ENCODE data around the gene PSMA2. TPM values are rescaled to one million over a fixed set of nuclear protein-coding genes. Genes with fewer than 3 reads are reported as not detected.

The PSMA2 gene
- total and polyA plus RNA-seq, 10 donors: 44.3 to 144 (median 59.5) TPM

DNA sequence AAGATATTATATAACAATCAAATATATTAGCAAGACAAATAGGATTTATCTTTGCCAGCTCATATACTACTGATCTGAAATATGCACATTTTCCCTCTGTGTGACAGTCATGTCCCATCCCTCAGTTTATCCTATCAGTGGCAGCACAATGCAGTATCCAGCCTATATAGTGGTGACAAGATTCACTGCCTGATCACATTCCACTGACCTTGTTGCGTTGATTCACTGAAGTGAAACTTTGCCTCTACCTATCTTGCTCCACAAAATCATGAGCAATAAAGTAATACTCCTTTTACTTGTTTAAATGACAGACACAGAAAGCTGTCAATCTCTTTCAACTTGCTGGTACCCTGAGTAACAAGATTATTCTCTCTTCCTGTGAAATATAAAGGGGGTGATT, 6.3 kb downstream of the PSMA2 start:
- H3K27me3 ChIP-seq (replicated peaks in 1 of 7): no peaks in the 10 kb centered on the region
- peaks cover 17 to 79% (median 51%) of the 10 kb centered on the region in 6 donors for H3K4me1 ChIP-seq
- H3K4me3 ChIP-seq: no peak overlapping the region
- DNase-seq: no peak
- H3K27ac ChIP-seq: peak overlapping the region in 3 of 8 donors; percentile 31 to 55 (median 38)
- intact Hi-C loops (cut with DNase I; ENCODE audit: low total_unique reads): no loop called here
- 90 to 100% (median 95%) methylated on average over 1 of the region's 1 CpG for WGBS, 5 donors
- H3K36me3 ChIP-seq: peaks cover 2 to 74% (median 55%) of the 10 kb centered on the region in 6 donors
- no peaks in the 10 kb centered on the region for H3K9me3 ChIP-seq
- TF ChIP-seq POLR2AphosphoS5 (IDR thresholded peaks at IDR 0.05) (no peak), POLR2A (IDR thresholded peaks at IDR 0.05) (no peak)
- TF ChIP-seq, protein P1, sequence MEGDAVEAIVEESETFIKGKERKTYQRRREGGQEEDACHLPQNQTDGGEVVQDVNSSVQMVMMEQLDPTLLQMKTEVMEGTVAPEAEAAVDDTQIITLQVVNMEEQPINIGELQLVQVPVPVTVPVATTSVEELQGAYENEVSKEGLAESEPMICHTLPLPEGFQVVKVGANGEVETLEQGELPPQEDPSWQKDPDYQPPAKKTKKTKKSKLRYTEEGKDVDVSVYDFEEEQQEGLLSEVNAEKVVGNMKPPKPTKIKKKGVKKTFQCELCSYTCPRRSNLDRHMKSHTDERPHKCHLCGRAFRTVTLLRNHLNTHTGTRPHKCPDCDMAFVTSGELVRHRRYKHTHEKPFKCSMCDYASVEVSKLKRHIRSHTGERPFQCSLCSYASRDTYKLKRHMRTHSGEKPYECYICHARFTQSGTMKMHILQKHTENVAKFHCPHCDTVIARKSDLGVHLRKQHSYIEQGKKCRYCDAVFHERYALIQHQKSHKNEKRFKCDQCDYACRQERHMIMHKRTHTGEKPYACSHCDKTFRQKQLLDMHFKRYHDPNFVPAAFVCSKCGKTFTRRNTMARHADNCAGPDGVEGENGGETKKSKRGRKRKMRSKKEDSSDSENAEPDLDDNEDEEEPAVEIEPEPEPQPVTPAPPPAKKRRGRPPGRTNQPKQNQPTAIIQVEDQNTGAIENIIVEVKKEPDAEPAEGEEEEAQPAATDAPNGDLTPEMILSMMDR (IDR thresholded peaks at IDR 0.05 in 8 of 11, conservative IDR thresholded peaks at IDR 0.05 in 3 of 11): no peak

DNA sequence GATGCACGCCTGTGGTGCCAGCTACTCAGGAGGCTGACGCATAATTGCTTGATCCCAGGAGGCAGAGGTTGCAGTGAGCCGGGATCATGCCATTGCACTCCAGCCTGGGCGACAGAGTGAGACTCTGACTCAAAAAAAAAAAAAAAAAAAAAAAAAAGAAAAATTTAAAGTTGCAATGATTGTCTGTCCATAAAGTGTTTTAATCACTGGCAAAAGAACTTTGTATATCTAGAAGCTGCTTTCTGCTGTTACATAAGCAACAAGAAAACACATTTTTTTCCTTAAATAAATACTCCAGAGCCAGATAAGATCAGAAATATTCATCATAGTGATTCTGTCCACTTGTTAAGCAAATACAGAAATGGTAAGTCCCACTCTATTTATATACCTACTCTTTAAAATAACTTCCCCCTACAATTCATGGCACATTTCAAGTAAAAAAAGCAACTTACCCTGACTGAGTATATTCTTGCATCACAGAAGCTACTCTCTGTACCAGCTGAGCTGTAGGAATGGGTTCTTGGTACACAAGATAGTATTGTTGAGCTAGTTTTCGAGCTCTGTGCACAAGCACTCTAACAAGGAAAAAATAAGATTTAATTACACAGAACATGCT, 7.6 kb downstream of the PSMA2 start:
- H3K27me3 ChIP-seq (replicated peaks in 1 of 7): no peaks in the 10 kb centered on the region
- WGBS, 5 donors: 75 to 91% (median 83%) methylated on average over 5 of the region's 5 CpGs
- no peaks in the 10 kb centered on the region for H3K9me3 ChIP-seq
- no peak overlapping the region for H3K4me3 ChIP-seq
- H3K36me3 ChIP-seq: peaks cover 2 to 87% (median 65%) of the 10 kb centered on the region in 6 donors
- no peak for DNase-seq
- intact Hi-C loops (cut with DNase I; ENCODE audit: low total_unique reads): no loop called here
- H3K4me1 ChIP-seq: peaks cover 11 to 66% (median 38%) of the 10 kb centered on the region in 6 donors
- TF ChIP-seq POLR2AphosphoS5 (IDR thresholded peaks at IDR 0.05): no peak
- no peak for TF ChIP-seq POLR2A (IDR thresholded peaks at IDR 0.05)
- TF ChIP-seq, protein P1 (IDR thresholded peaks at IDR 0.05 in 8 of 11, conservative IDR thresholded peaks at IDR 0.05 in 3 of 11): no peak
- no peak overlapping the region for H3K27ac ChIP-seq

GRCh38 chr7:42922017-42922753, 9.8 kb downstream of the PSMA2 start:
- TF ChIP-seq, protein P1 (IDR thresholded peaks at IDR 0.05 in 8 of 11, conservative IDR thresholded peaks at IDR 0.05 in 3 of 11): no peak
- no peak for TF ChIP-seq POLR2AphosphoS5 (IDR thresholded peaks at IDR 0.05)
- TF ChIP-seq POLR2A (IDR thresholded peaks at IDR 0.05): no peak
- Histone ChIP-seq H3K27me3 (replicated peaks in 1 of 7) (no peaks in the 10 kb centered on the region), H3K4me1 (peaks cover 0 to 45% (median 18%) of the 10 kb centered on the region in 6 donors), H3K4me3 (no peak overlapping the region), H3K36me3 (peaks cover 2 to 100% (median 81%) of the 10 kb centered on the region in 6 donors), H3K27ac (no peak overlapping the region), H3K9me3 (no peaks in the 10 kb centered on the region)
- 91 to 96% (median 96%) methylated on average over 3 of the region's 3 CpGs for WGBS, 5 donors
- intact Hi-C loops (cut with DNase I; ENCODE audit: low total_unique reads): no loop called here
- DNase-seq: no peak

DNA sequence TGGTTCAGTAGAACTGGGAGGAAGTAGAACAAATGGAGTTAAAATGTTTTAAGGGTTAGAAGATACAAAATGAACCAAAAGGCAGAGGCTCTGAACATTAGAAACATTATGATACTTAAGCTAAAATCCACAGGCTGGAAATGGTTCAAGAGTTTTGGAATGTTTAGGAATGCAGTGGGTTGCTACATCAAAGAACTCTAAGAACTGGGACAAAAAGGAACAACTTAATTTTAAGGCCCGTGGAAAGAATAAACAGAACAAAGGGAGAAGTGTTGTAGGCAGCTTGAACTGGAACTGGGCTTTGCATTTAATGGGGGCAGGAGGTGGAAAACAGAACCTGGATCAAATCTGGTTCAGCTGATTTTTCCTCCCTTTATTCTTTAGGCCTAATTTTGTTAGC, 16.6 kb downstream of the PSMA2 start:
- no peak for DNase-seq
- H3K4me1 ChIP-seq: peaks cover 8 to 51% (median 24%) of the 10 kb centered on the region in 6 donors
- peaks cover 0 to 59% (median 42%) of the 10 kb centered on the region in 6 donors for H3K36me3 ChIP-seq
- H3K27me3 ChIP-seq (replicated peaks in 1 of 7): no peaks in the 10 kb centered on the region
- intact Hi-C loops (cut with DNase I; ENCODE audit: low total_unique reads): no loop called here
- TF ChIP-seq POLR2AphosphoS5 (IDR thresholded peaks at IDR 0.05) (no peak), POLR2A (IDR thresholded peaks at IDR 0.05) (no peak)
- TF ChIP-seq, protein P1 (IDR thresholded peaks at IDR 0.05 in 8 of 11, conservative IDR thresholded peaks at IDR 0.05 in 3 of 11): no peak
- peak overlapping the region in 6 of 8 donors; percentile 22 to 57 (median 46) for H3K27ac ChIP-seq
- H3K9me3 ChIP-seq: no peaks in the 10 kb centered on the region
- no peak overlapping the region for H3K4me3 ChIP-seq
- WGBS, 5 donors: 69 to 81% (median 71%) methylated on average over 1 of the region's 1 CpG
